A549 (cell line): ENCODE data around the gene ERGIC1.
A peak's percentile ranks its signal among the peaks of the same experiment; 100 is the strongest.

Experiments
- CEBPB ChIP-seq, 2 experiments: fragments of >200 bp in 1 of 2; sonication (Bioruptor Twin) in 1 of 2; formaldehyde crosslinking in 1 of 2; IDR thresholded peaks; 2 replicates each; pipeline ENCODE4 v1.6.1; 2012 to 2016
- ESRRA ChIP-seq: fragments of 150-350 bp; IDR thresholded peaks from 2 replicates; pipeline ENCODE4 v1.6.1; 2014; ENCODE audit warnings: mild to moderate bottlenecking, low read length, borderline replicate concordance
- MAFK ChIP-seq: fragments of 450-650 bp; IDR thresholded peaks from 2 replicates; pipeline ENCODE4 v1.6.1; 2014; ENCODE audit not compliant: partially characterized antibody
- SMC3 ChIP-seq: fragments of >200 bp; sonication (Bioruptor Twin); formaldehyde crosslinking; IDR thresholded peaks from 3 replicates; pipeline ENCODE4 v1.6.1; 2018; ENCODE audit warnings: inconsistent platforms
- TF ChIP-seq, protein P1 (sequence below): fragments of 450-650 bp; IDR thresholded peaks from 2 replicates; pipeline ENCODE4 v1.6.1; 2014; ENCODE audit warnings: antibody characterized with exemption
- TF ChIP-seq, protein P2 (sequence below): fragments of >200 bp; sonication (Bioruptor Twin); formaldehyde crosslinking; IDR thresholded peaks from 3 replicates; pipeline ENCODE4 v1.5.1; 2016
- TF ChIP-seq, protein P3 (sequence below): fragments of 200-600 bp; sonication (generic); IDR thresholded peaks from 2 replicates; pipeline ENCODE4 v1.6.1; 2016; ENCODE audit warnings: antibody characterized with exemption, mild to moderate bottlenecking, moderate library complexity
- TF ChIP-seq, protein P4 (sequence below): IDR thresholded peaks from 2 replicates; pipeline ENCODE4 v1.6.1; 2012

DNA sequence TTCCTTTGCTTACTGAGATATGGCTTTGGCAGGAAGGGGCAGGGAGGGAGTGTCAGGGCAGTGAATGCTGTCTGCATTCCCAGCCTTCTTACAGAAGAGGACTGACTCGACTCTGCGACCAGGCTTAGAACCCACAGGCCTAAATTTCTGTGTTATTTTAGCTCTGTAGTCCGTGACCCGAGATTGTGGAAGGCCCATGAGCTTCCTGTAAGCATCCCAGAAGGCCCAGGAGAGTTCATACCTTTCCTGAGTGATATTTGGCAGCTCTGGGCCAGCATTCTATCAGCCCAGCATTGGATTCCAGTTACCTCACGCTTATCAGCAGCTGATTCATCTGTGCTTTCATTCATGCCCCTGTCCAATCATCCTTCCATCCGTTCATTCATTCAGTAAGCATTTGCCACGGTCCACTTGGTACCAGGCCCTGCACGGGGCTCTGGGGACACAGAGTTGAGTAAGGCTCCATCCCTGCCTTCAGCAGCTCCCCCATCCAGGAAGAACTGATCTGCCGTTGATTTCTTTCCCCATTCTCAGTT is 97.0 kb downstream of the ERGIC1 start:
- TF ChIP-seq MAFK (peak; percentile 54), SMC3 (0 out of 3 replicates have a peak, but pooled peaks have one; percentile 13), ESRRA (no peak), CEBPB (IDR thresholded peaks at IDR 0.05) (peak; percentile 53 to 70; a peak in 3 of 4 replicates)
- TF ChIP-seq, protein P1, sequence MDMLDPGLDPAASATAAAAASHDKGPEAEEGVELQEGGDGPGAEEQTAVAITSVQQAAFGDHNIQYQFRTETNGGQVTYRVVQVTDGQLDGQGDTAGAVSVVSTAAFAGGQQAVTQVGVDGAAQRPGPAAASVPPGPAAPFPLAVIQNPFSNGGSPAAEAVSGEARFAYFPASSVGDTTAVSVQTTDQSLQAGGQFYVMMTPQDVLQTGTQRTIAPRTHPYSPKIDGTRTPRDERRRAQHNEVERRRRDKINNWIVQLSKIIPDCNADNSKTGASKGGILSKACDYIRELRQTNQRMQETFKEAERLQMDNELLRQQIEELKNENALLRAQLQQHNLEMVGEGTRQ, result no peak
- TF ChIP-seq, protein P2, sequence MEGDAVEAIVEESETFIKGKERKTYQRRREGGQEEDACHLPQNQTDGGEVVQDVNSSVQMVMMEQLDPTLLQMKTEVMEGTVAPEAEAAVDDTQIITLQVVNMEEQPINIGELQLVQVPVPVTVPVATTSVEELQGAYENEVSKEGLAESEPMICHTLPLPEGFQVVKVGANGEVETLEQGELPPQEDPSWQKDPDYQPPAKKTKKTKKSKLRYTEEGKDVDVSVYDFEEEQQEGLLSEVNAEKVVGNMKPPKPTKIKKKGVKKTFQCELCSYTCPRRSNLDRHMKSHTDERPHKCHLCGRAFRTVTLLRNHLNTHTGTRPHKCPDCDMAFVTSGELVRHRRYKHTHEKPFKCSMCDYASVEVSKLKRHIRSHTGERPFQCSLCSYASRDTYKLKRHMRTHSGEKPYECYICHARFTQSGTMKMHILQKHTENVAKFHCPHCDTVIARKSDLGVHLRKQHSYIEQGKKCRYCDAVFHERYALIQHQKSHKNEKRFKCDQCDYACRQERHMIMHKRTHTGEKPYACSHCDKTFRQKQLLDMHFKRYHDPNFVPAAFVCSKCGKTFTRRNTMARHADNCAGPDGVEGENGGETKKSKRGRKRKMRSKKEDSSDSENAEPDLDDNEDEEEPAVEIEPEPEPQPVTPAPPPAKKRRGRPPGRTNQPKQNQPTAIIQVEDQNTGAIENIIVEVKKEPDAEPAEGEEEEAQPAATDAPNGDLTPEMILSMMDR, result no peak
- TF ChIP-seq, protein P3, sequence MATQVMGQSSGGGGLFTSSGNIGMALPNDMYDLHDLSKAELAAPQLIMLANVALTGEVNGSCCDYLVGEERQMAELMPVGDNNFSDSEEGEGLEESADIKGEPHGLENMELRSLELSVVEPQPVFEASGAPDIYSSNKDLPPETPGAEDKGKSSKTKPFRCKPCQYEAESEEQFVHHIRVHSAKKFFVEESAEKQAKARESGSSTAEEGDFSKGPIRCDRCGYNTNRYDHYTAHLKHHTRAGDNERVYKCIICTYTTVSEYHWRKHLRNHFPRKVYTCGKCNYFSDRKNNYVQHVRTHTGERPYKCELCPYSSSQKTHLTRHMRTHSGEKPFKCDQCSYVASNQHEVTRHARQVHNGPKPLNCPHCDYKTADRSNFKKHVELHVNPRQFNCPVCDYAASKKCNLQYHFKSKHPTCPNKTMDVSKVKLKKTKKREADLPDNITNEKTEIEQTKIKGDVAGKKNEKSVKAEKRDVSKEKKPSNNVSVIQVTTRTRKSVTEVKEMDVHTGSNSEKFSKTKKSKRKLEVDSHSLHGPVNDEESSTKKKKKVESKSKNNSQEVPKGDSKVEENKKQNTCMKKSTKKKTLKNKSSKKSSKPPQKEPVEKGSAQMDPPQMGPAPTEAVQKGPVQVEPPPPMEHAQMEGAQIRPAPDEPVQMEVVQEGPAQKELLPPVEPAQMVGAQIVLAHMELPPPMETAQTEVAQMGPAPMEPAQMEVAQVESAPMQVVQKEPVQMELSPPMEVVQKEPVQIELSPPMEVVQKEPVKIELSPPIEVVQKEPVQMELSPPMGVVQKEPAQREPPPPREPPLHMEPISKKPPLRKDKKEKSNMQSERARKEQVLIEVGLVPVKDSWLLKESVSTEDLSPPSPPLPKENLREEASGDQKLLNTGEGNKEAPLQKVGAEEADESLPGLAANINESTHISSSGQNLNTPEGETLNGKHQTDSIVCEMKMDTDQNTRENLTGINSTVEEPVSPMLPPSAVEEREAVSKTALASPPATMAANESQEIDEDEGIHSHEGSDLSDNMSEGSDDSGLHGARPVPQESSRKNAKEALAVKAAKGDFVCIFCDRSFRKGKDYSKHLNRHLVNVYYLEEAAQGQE, result no peak
- TF ChIP-seq, protein P4, sequence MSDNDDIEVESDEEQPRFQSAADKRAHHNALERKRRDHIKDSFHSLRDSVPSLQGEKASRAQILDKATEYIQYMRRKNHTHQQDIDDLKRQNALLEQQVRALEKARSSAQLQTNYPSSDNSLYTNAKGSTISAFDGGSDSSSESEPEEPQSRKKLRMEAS, result peak; percentile 79; the same call in 1 of the 2 replicates
